Measurements from ENCODE around the gene DDAH1.

Gene DDAH1

DNA sequence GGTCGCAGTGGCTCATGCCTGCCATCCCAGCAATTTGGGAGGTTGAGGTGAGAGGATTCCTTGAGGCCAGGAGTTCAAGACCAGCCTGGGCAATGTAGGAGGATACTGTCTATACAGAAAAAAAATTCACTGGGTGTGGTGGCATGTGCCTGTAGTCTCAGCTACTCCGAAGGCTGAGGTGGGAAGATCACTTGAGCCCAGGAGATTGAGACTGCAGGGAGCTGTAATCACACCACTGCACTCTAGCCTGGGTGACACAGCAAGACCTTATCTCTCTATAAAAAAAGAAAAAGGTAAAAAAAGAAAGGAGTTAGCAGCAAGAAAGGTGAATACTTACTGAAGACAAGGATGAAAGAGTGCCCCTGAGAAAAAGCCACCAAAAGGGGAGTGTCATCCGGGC is 164.8 kb downstream of the DDAH1 start:
- H3K79me1 ChIP-seq (ENCODE audit: low read length): no peaks in the 10 kb centered on the region
- H3K4me1 ChIP-seq (ENCODE audit: control insufficient read depth, low read depth, low read length): no peaks in the 10 kb centered on the region
- H4K8ac ChIP-seq (ENCODE audit: low read depth, low read length): no peak overlapping the region
- WGBS (ENCODE audit: extremely low coverage, insufficient coverage, low lambda C conversion rate): no CpG with 5 or more reads among the region's 3 CpGs
- no peak overlapping the region for H3K4me3 ChIP-seq (ENCODE audit: low read length)
- no peak overlapping the region for H2BK5ac ChIP-seq (ENCODE audit: low read length)
- no peak overlapping the region for H3K9ac ChIP-seq (ENCODE audit: low read length)
- no peak overlapping the region for H3K18ac ChIP-seq (ENCODE audit: low read length)
- no peak overlapping the region for H3K56ac ChIP-seq (ENCODE audit: low read length)
- no peak overlapping the region for H3K4ac ChIP-seq (ENCODE audit: low read depth, low read length)
- no peak overlapping the region for H3K4me2 ChIP-seq (ENCODE audit: low read length)
- DNase-seq: no peak
- no peaks in the 10 kb centered on the region for H3K36me3 ChIP-seq (ENCODE audit: control insufficient read depth, insufficient read depth, low read length)
- no peaks in the 10 kb centered on the region for H3K27me3 ChIP-seq (ENCODE audit: insufficient read depth, low read length, poor library complexity)
- H3K27ac ChIP-seq (ENCODE audit: low read depth, low read length): no peak overlapping the region
- no peak overlapping the region for H3K23ac ChIP-seq (ENCODE audit: low read length)
- no peak overlapping the region for H2BK120ac ChIP-seq (ENCODE audit: low read depth, low read length)
- no peak overlapping the region for H2BK15ac ChIP-seq (replicated peaks; ENCODE audit: low read depth)
- H3K79me2 ChIP-seq (ENCODE audit: control insufficient read depth, insufficient read depth, low read length): no peaks in the 10 kb centered on the region
- no peak overlapping the region for H2AK5ac ChIP-seq (ENCODE audit: low read length)
- H4K5ac ChIP-seq (ENCODE audit: low read length): no peak overlapping the region

DNA sequence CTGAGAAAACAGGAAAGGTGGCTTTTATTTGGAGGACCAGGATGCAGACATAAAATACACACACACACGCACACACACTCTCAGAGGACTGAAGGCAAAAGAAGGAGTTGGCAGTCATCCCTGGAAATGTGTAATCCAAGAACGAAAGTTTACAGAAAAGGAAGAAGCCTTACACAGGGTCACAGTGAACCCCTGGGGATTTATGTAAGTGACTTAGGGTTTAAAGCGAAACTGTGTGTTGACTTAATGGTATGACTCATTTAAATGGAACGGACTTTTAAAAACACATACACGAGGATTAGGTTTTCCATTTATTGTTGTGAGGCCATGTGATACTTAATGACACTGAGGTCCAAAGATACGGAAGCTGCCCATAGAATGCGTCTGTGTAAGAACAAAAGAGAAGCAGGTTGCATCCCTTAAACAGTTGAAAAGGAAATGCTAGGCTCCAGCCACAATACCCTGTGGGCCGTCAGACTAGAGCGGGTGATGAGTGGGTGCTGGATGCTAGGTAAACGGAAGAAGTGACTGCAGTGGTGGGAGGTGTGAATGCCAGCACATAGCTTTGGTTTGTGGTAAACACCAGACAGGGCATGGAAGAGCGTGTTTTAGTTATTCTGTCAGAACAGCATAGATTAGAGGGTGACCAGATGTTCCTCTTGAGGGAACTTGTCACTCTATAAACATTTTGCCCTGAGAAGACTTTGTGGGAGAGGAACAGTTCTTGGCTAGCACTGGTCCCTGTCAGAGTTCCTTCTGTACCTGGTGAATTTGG is 166.9 kb downstream of the DDAH1 start:
- H3K4me3 ChIP-seq (ENCODE audit: low read length): no peak overlapping the region
- no peak overlapping the region for H2BK5ac ChIP-seq (ENCODE audit: low read length)
- no peaks in the 10 kb centered on the region for H3K4me1 ChIP-seq (ENCODE audit: control insufficient read depth, low read depth, low read length)
- no peak overlapping the region for H3K4ac ChIP-seq (ENCODE audit: low read depth, low read length)
- no peak overlapping the region for H3K27ac ChIP-seq (ENCODE audit: low read depth, low read length)
- H4K8ac ChIP-seq (ENCODE audit: low read depth, low read length): no peak overlapping the region
- H3K36me3 ChIP-seq (ENCODE audit: control insufficient read depth, insufficient read depth, low read length): no peaks in the 10 kb centered on the region
- H2AK5ac ChIP-seq (ENCODE audit: low read length): no peak overlapping the region
- H3K27me3 ChIP-seq (ENCODE audit: insufficient read depth, low read length, poor library complexity): no peaks in the 10 kb centered on the region
- no peak overlapping the region for H3K56ac ChIP-seq (ENCODE audit: low read length)
- H3K79me1 ChIP-seq (ENCODE audit: low read length): no peaks in the 10 kb centered on the region
- H3K79me2 ChIP-seq (ENCODE audit: control insufficient read depth, insufficient read depth, low read length): no peaks in the 10 kb centered on the region
- H2BK15ac ChIP-seq (replicated peaks; ENCODE audit: low read depth): no peak overlapping the region
- no CpG with 5 or more reads among the region's 11 CpGs for whole genome bisulfite sequencing (ENCODE audit: extremely low coverage, insufficient coverage, low lambda C conversion rate)
- DNase-seq: peak; percentile 15
- no peak overlapping the region for H3K9ac ChIP-seq (ENCODE audit: low read length)
- no peak overlapping the region for H3K4me2 ChIP-seq (ENCODE audit: low read length)
- no peak overlapping the region for H4K5ac ChIP-seq (ENCODE audit: low read length)
- no peak overlapping the region for H3K23ac ChIP-seq (ENCODE audit: low read length)
- no peak overlapping the region for H3K18ac ChIP-seq (ENCODE audit: low read length)
- no peak overlapping the region for H2BK120ac ChIP-seq (ENCODE audit: low read depth, low read length)

DNA sequence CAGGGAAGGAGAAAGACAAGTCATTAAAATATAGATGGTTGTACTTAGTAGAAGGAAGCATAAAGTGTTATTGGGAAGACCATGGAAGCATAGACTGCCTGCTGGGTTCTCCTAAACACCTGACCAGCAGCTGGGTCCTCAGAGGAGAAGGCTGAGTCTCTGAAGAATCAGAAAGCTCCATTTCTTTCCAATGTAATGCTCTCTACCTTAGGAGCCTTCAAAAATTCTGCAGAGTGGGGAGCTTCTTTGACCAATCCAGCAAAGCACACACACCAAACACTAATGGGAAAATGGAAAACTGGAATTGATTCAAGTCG is 167.5 kb downstream of the DDAH1 start:
- no peak overlapping the region for H3K4ac ChIP-seq (ENCODE audit: low read depth, low read length)
- no peak overlapping the region for H2BK5ac ChIP-seq (ENCODE audit: low read length)
- no peak overlapping the region for H3K18ac ChIP-seq (ENCODE audit: low read length)
- no peak overlapping the region for H2BK120ac ChIP-seq (ENCODE audit: low read depth, low read length)
- H4K5ac ChIP-seq (ENCODE audit: low read length): no peak overlapping the region
- no peaks in the 10 kb centered on the region for H3K79me1 ChIP-seq (ENCODE audit: low read length)
- no peak overlapping the region for H3K4me3 ChIP-seq (ENCODE audit: low read length)
- H4K8ac ChIP-seq (ENCODE audit: low read depth, low read length): no peak overlapping the region
- no peak for DNase-seq
- H3K79me2 ChIP-seq (ENCODE audit: control insufficient read depth, insufficient read depth, low read length): no peaks in the 10 kb centered on the region
- H3K36me3 ChIP-seq (ENCODE audit: control insufficient read depth, insufficient read depth, low read length): no peaks in the 10 kb centered on the region
- H3K9ac ChIP-seq (ENCODE audit: low read length): no peak overlapping the region
- no peaks in the 10 kb centered on the region for H3K27me3 ChIP-seq (ENCODE audit: insufficient read depth, low read length, poor library complexity)
- no CpG with 5 or more reads among the region's 1 CpG for WGBS (ENCODE audit: extremely low coverage, insufficient coverage, low lambda C conversion rate)
- H2AK5ac ChIP-seq (ENCODE audit: low read length): no peak overlapping the region
- H3K56ac ChIP-seq (ENCODE audit: low read length): no peak overlapping the region
- H3K27ac ChIP-seq (ENCODE audit: low read depth, low read length): no peak overlapping the region
- no peak overlapping the region for H2BK15ac ChIP-seq (replicated peaks; ENCODE audit: low read depth)
- no peak overlapping the region for H3K4me2 ChIP-seq (ENCODE audit: low read length)
- H3K23ac ChIP-seq (ENCODE audit: low read length): no peak overlapping the region
- H3K4me1 ChIP-seq (ENCODE audit: control insufficient read depth, low read depth, low read length): no peaks in the 10 kb centered on the region

DNA sequence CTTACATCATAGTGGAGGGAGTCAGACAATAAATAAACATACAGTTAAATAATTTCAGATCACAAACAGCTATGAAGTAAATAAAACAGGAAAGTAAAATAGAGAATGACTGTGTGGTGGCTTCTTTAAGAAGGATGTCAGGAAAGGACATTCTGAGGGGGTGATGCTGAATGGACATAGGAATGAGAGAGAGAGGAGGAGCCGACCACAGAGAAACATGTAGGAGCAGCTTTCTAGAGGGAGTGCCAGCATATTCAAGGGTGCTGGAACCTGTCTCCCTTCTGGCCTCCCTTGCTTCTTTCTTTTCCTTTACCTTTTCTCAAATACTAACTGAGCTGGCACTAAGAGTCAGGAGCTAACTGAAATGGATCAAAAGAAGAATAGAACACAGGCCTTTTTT is 168.0 kb downstream of the DDAH1 start:
- H2BK5ac ChIP-seq (ENCODE audit: low read length): no peak overlapping the region
- H3K56ac ChIP-seq (ENCODE audit: low read length): no peak overlapping the region
- H3K4ac ChIP-seq (ENCODE audit: low read depth, low read length): no peak overlapping the region
- no peak overlapping the region for H3K27ac ChIP-seq (ENCODE audit: low read depth, low read length)
- DNase-seq: no peak
- no peaks in the 10 kb centered on the region for H3K4me1 ChIP-seq (ENCODE audit: control insufficient read depth, low read depth, low read length)
- no peak overlapping the region for H3K4me2 ChIP-seq (ENCODE audit: low read length)
- no peak overlapping the region for H4K8ac ChIP-seq (ENCODE audit: low read depth, low read length)
- H3K23ac ChIP-seq (ENCODE audit: low read length): no peak overlapping the region
- no peak overlapping the region for H2AK5ac ChIP-seq (ENCODE audit: low read length)
- H4K5ac ChIP-seq (ENCODE audit: low read length): no peak overlapping the region
- no peak overlapping the region for H3K4me3 ChIP-seq (ENCODE audit: low read length)
- H3K79me2 ChIP-seq (ENCODE audit: control insufficient read depth, insufficient read depth, low read length): no peaks in the 10 kb centered on the region
- no peak overlapping the region for H2BK15ac ChIP-seq (replicated peaks; ENCODE audit: low read depth)
- no peak overlapping the region for H2BK120ac ChIP-seq (ENCODE audit: low read depth, low read length)
- no peaks in the 10 kb centered on the region for H3K79me1 ChIP-seq (ENCODE audit: low read length)
- no peak overlapping the region for H3K18ac ChIP-seq (ENCODE audit: low read length)
- H3K27me3 ChIP-seq (ENCODE audit: insufficient read depth, low read length, poor library complexity): no peaks in the 10 kb centered on the region
- no CpG with 5 or more reads among the region's 1 CpG for WGBS (ENCODE audit: extremely low coverage, insufficient coverage, low lambda C conversion rate)
- H3K36me3 ChIP-seq (ENCODE audit: control insufficient read depth, insufficient read depth, low read length): no peaks in the 10 kb centered on the region
- no peak overlapping the region for H3K9ac ChIP-seq (ENCODE audit: low read length)

DNA sequence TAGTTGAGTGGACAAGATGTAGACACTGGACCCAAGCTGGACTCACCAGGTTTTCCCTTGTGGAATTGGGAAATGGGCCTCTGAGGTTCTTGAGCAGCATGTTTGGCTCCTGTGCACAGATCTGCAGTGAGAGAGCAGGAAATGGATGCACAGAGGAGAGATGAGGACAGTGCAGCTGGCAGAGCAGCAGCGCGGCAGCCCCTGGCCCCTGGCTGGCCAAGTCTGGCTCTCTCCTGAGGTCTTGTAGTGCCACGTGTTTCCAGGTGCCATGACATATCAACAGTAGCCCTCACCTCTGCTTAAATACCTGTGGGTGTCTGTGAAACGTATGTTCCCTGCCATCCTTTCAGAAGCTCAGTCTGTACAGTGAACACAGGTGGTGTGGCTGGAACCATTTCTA is 169.3 kb downstream of the DDAH1 start:
- Histone ChIP-seq H3K4ac (ENCODE audit: low read depth, low read length) (no peak overlapping the region), H4K5ac (ENCODE audit: low read length) (no peak overlapping the region), H3K79me2 (ENCODE audit: control insufficient read depth, insufficient read depth, low read length) (no peaks in the 10 kb centered on the region), H2AK5ac (ENCODE audit: low read length) (no peak overlapping the region), H3K27me3 (ENCODE audit: insufficient read depth, low read length, poor library complexity) (no peaks in the 10 kb centered on the region), H3K9ac (ENCODE audit: low read length) (no peak overlapping the region), H2BK15ac (replicated peaks; ENCODE audit: low read depth) (no peak overlapping the region), H3K18ac (ENCODE audit: low read length) (no peak overlapping the region), H3K23ac (ENCODE audit: low read length) (no peak overlapping the region), H3K36me3 (ENCODE audit: control insufficient read depth, insufficient read depth, low read length) (no peaks in the 10 kb centered on the region), H3K4me2 (ENCODE audit: low read length) (no peak overlapping the region), H3K4me3 (ENCODE audit: low read length) (no peak overlapping the region), H3K27ac (ENCODE audit: low read depth, low read length) (no peak overlapping the region), H3K56ac (ENCODE audit: low read length) (no peak overlapping the region), H2BK5ac (ENCODE audit: low read length) (no peak overlapping the region), H3K4me1 (ENCODE audit: control insufficient read depth, low read depth, low read length) (no peaks in the 10 kb centered on the region), H2BK120ac (ENCODE audit: low read depth, low read length) (no peak overlapping the region), H3K79me1 (ENCODE audit: low read length) (no peaks in the 10 kb centered on the region), H4K8ac (ENCODE audit: low read depth, low read length) (no peak overlapping the region)
- no peak for DNase-seq
- WGBS (ENCODE audit: extremely low coverage, insufficient coverage, low lambda C conversion rate): no CpG with 5 or more reads among the region's 4 CpGs

DNA sequence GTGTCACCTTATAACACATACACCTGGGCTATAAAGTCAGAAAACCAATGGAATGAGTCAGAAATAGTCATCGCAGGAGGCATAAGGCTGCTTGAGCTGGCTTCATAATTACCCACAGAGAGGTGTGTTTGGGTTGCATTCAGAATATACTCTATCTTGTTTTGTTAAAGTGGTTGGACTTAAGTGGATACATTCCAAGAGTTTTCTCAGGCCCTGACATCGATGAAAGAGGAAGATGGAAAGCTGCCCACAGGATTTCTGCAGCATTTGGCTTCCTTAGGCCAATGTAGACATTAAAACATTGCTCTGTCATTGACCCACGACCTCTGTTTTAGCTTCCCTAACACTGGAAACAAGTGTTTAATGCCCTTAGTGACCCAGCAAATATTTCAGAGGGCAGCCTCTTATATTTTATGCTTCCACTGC is 169.9 kb downstream of the DDAH1 start:
- Histone ChIP-seq H3K27me3 (ENCODE audit: insufficient read depth, low read length, poor library complexity) (no peaks in the 10 kb centered on the region), H4K5ac (ENCODE audit: low read length) (no peak overlapping the region), H3K4me2 (ENCODE audit: low read length) (no peak overlapping the region), H2BK120ac (ENCODE audit: low read depth, low read length) (no peak overlapping the region), H2AK5ac (ENCODE audit: low read length) (no peak overlapping the region), H3K36me3 (ENCODE audit: control insufficient read depth, insufficient read depth, low read length) (no peaks in the 10 kb centered on the region), H2BK15ac (replicated peaks; ENCODE audit: low read depth) (no peak overlapping the region), H3K18ac (ENCODE audit: low read length) (no peak overlapping the region), H3K56ac (ENCODE audit: low read length) (no peak overlapping the region), H2BK5ac (ENCODE audit: low read length) (no peak overlapping the region), H3K4me3 (ENCODE audit: low read length) (no peak overlapping the region), H4K8ac (ENCODE audit: low read depth, low read length) (no peak overlapping the region), H3K27ac (ENCODE audit: low read depth, low read length) (no peak overlapping the region), H3K4ac (ENCODE audit: low read depth, low read length) (no peak overlapping the region), H3K23ac (ENCODE audit: low read length) (no peak overlapping the region), H3K79me2 (ENCODE audit: control insufficient read depth, insufficient read depth, low read length) (no peaks in the 10 kb centered on the region), H3K4me1 (ENCODE audit: control insufficient read depth, low read depth, low read length) (no peaks in the 10 kb centered on the region), H3K9ac (ENCODE audit: low read length) (no peak overlapping the region), H3K79me1 (ENCODE audit: low read length) (no peaks in the 10 kb centered on the region)
- no peak for DNase-seq
- WGBS (ENCODE audit: extremely low coverage, insufficient coverage, low lambda C conversion rate): no CpG with 5 or more reads among the region's 3 CpGs

Measured in mesendoderm (in vitro differentiated cells).